ENCODE data around the gene SGMS2.
A peak's percentile ranks its signal among the peaks of the same experiment; 100 is the strongest.

Gene SGMS2

DNA sequence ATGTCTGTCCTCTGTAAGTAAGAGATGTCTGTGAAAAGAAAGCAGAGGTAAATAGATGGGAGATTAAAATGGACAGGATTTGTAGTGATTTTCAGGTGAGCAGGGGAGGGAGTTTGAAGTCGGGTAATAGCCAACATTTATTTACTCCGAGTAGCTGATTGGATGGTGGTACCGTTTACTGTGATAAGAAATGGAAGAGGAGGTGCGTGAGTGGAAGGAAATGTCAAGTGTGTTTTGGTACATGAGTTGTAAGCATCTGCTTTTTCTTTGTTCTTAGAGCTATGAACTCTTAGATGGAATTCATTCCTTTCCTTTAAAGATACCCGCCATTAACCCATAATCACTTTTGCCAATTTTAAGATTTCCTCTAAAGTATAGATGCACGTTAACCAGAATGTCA lies 45.5 kb downstream of the SGMS2 start:
- H3K4me3 ChIP-seq (ENCODE audit: low read depth, low read length): no peak overlapping the region
- H3K4me1 ChIP-seq (ENCODE audit: control insufficient read depth, insufficient read depth, low read length): peaks cover 8% of the 10 kb centered on the region; the same call in 1 of the 2 replicates
- no peaks in the 10 kb centered on the region for H3K36me3 ChIP-seq (ENCODE audit: control insufficient read depth, insufficient read depth, low read length)
- no peaks in the 10 kb centered on the region for H3K27me3 ChIP-seq (ENCODE audit: control insufficient read depth, insufficient read depth, low read length)
- no peaks in the 10 kb centered on the region for H3K9me3 ChIP-seq (ENCODE audit: control insufficient read depth, insufficient read depth, low read length)
- H3K27ac ChIP-seq (ENCODE audit: low read depth, low read length): no peak overlapping the region
- H3K9ac ChIP-seq (ENCODE audit: low read depth, low read length): no peak overlapping the region

DNA sequence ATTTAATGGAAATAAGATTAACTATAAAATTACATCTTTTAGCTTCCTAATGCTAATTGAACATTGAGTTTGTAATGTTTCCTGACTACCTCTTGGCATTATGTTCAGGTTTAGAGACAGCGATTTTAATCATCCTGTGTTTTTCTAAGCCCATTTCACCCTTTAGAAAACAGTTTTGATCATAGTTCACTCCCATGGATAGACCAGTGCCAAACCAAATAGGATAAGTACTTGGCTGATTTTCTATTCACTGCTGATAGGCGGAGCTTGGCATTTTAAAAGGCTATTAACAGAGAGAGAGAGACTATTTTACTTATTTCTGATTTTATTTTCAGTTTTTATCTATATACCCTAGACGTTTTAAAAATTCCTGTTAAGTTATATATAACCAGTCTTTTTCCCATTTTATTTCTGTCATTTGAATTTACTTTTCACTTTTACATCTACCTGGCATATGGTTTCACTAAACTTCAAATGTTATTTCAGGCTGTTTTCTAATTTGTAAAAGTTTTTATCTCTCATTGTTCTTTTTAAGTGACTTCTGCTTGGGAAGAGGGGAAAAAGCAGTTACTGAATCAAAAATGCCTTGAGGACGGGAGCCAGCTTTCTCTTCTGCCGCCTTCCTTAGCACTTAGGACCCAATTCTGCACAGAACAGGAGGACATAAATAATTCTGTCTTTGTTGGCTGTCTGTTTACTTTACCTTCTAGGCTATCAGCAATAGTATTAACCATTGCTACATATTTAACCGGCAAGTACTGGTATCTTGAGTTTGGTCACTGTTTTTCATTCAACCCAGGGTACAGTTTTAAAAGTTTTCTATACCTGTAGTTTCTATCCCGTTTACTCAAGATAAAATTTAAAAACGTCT lies 46.4 kb downstream of the SGMS2 start:
- Histone ChIP-seq H3K4me1 (ENCODE audit: control insufficient read depth, insufficient read depth, low read length) (peaks cover 8% of the 10 kb centered on the region; the same call in 1 of the 2 replicates), H3K4me3 (ENCODE audit: low read depth, low read length) (no peak overlapping the region), H3K27me3 (ENCODE audit: control insufficient read depth, insufficient read depth, low read length) (no peaks in the 10 kb centered on the region), H3K27ac (ENCODE audit: low read depth, low read length) (no peak overlapping the region), H3K9ac (ENCODE audit: low read depth, low read length) (no peak overlapping the region), H3K36me3 (ENCODE audit: control insufficient read depth, insufficient read depth, low read length) (no peaks in the 10 kb centered on the region), H3K9me3 (ENCODE audit: control insufficient read depth, insufficient read depth, low read length) (no peaks in the 10 kb centered on the region)

DNA sequence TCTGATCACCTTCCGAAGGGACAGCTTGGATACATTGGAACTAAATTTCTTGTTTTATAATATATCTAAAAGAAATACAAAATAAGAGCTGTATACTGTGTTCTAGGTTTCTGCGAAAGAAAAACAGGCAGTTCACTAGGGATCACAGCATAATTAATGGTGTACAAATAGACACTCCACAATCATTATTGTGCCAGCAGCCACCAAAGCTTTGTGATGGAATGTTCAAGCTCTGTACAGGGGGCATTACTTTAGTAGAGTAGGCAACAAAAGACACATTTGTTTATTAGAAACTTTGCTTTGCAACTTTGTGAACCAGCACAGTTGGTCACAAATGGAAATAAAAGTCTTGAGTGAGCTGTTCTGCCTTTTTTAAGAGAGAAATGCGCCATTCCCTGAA lies 49.3 kb downstream of the SGMS2 start:
- H3K4me3 ChIP-seq (ENCODE audit: low read depth, low read length): no peak overlapping the region
- H3K9ac ChIP-seq (ENCODE audit: low read depth, low read length): no peak overlapping the region
- H3K9me3 ChIP-seq (ENCODE audit: control insufficient read depth, insufficient read depth, low read length): no peaks in the 10 kb centered on the region
- H3K27me3 ChIP-seq (ENCODE audit: control insufficient read depth, insufficient read depth, low read length): no peaks in the 10 kb centered on the region
- peaks cover 8% of the 10 kb centered on the region; the same call in 1 of the 2 replicates for H3K4me1 ChIP-seq (ENCODE audit: control insufficient read depth, insufficient read depth, low read length)
- H3K36me3 ChIP-seq (ENCODE audit: control insufficient read depth, insufficient read depth, low read length): no peaks in the 10 kb centered on the region
- H3K27ac ChIP-seq (ENCODE audit: low read depth, low read length): no peak overlapping the region

DNA sequence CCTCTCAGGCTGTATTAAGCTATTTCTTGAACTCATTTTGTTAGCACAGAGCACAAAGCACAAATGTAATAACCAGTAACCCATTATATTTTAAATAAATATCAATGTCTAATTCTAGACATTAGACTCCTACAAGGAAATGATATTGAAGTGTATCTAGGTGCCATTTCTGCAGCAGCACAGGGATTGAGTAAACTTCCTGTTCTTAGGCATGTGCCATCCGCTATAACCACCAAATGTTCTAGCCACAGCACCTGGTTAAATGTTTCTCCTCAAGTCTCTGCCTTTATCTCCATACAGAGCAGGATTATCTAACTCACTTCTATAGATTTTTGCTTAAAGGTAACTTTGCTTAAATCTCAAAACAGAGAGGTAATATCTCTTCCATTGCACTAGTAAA lies 51.4 kb downstream of the SGMS2 start:
- peaks cover 8% of the 10 kb centered on the region; the same call in 1 of the 2 replicates for H3K4me1 ChIP-seq (ENCODE audit: control insufficient read depth, insufficient read depth, low read length)
- no peak overlapping the region for H3K4me3 ChIP-seq (ENCODE audit: low read depth, low read length)
- H3K36me3 ChIP-seq (ENCODE audit: control insufficient read depth, insufficient read depth, low read length): no peaks in the 10 kb centered on the region
- H3K27me3 ChIP-seq (ENCODE audit: control insufficient read depth, insufficient read depth, low read length): no peaks in the 10 kb centered on the region
- H3K9me3 ChIP-seq (ENCODE audit: control insufficient read depth, insufficient read depth, low read length): no peaks in the 10 kb centered on the region
- H3K9ac ChIP-seq (ENCODE audit: low read depth, low read length): no peak overlapping the region
- H3K27ac ChIP-seq (ENCODE audit: low read depth, low read length): no peak overlapping the region

DNA sequence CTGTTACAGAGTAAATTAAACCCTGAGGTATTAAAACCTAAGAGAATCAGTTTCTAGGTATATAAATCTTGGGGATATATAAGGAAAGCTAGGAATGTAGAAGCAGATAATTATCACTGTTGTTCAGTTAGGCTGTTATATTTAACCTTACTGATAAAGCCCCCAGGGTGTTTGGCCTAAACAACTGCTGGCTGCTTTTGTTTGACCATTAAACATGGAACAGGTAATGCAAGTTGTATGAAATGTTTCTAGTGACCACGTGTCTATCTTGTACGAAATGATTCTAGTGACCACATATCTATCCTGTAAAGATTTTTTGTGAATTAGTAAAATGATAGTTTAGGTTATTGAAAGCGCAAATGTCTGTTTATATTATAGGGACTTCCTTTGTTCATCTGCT lies 52.6 kb downstream of the SGMS2 start:
- Histone ChIP-seq H3K9me3 (ENCODE audit: control insufficient read depth, insufficient read depth, low read length) (no peaks in the 10 kb centered on the region), H3K36me3 (ENCODE audit: control insufficient read depth, insufficient read depth, low read length) (no peaks in the 10 kb centered on the region), H3K4me3 (ENCODE audit: low read depth, low read length) (no peak overlapping the region), H3K9ac (ENCODE audit: low read depth, low read length) (no peak overlapping the region), H3K27me3 (ENCODE audit: control insufficient read depth, insufficient read depth, low read length) (no peaks in the 10 kb centered on the region), H3K27ac (ENCODE audit: low read depth, low read length) (no peak overlapping the region), H3K4me1 (ENCODE audit: control insufficient read depth, insufficient read depth, low read length) (0 out of 2 replicates have a peak, but pooled peaks cover 4% of the 10 kb centered on the region)

DNA sequence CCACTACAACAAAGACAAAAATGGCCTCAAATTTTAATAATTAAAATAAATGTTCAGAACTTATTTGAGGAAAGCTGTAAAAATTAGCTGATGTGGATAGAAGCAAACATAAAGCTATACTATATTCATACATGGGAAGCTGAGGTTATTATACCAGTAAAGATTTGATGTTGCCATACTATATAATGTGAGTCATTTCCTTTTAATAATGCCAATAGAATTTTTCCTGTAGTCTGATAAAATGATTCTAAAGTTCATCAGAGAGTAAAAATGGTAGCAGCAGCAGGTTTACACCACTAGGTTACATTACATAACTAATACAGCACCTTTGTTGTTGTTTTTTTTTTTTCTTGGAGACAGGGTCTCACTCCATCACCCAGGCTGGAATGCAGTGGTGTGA lies 61.1 kb downstream of the SGMS2 start:
- peaks cover 4% of the 10 kb centered on the region; the same call in 1 of the 2 replicates for H3K4me1 ChIP-seq (ENCODE audit: control insufficient read depth, insufficient read depth, low read length)
- no peak overlapping the region for H3K9ac ChIP-seq (ENCODE audit: low read depth, low read length)
- no peaks in the 10 kb centered on the region for H3K27me3 ChIP-seq (ENCODE audit: control insufficient read depth, insufficient read depth, low read length)
- peaks cover 50% of the 10 kb centered on the region for H3K9me3 ChIP-seq (ENCODE audit: control insufficient read depth, insufficient read depth, low read length)
- no peaks in the 10 kb centered on the region for H3K36me3 ChIP-seq (ENCODE audit: control insufficient read depth, insufficient read depth, low read length)
- no peak overlapping the region for H3K4me3 ChIP-seq (ENCODE audit: low read depth, low read length)
- no peak overlapping the region for H3K27ac ChIP-seq (ENCODE audit: low read depth, low read length)

DNA sequence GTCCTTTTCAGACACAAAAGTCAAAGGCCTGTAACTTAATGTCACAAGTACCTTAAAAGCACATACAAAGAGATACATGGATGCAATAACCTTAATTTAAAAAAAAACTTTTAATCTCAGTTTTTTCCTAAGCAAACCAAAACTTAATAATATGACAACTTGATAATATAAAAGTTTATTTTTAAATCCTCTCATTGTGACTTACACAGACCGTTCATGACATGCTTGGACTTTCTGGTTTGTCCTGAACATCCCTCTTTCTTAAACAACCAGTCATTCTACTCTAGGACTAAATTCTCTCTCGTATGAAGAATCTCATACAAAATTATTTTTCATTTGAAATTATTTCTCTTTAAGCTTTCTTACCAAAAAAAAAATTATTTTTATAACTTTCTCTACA lies 63.5 kb downstream of the SGMS2 start:
- H3K9me3 ChIP-seq (ENCODE audit: control insufficient read depth, insufficient read depth, low read length): peaks cover 63% of the 10 kb centered on the region
- H3K9ac ChIP-seq (ENCODE audit: low read depth, low read length): no peak overlapping the region
- H3K4me1 ChIP-seq (ENCODE audit: control insufficient read depth, insufficient read depth, low read length): peaks cover 11% of the 10 kb centered on the region
- H3K36me3 ChIP-seq (ENCODE audit: control insufficient read depth, insufficient read depth, low read length): no peaks in the 10 kb centered on the region
- no peak overlapping the region for H3K4me3 ChIP-seq (ENCODE audit: low read depth, low read length)
- H3K27me3 ChIP-seq (ENCODE audit: control insufficient read depth, insufficient read depth, low read length): no peaks in the 10 kb centered on the region
- no peak overlapping the region for H3K27ac ChIP-seq (ENCODE audit: low read depth, low read length)

DNA sequence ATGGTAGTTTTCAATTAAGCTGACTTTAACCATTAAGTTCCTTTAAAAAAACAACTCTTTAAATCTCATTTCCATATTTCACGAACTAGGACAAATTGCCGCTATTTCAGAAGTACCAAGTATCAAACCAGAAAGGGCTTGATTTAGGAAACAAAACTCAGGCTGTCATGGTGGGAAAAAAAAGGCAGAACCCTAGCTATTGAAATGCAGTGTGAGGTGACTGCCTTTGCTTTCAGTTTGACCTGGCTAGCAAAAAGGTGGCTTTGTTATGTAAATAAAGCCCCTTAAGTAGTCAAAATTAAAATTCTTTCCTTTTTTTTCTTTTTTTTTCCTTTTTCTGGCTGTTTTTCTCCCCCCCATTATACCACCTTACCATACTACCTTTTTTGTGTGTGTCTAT lies 66.0 kb downstream of the SGMS2 start:
- Histone ChIP-seq H3K9me3 (ENCODE audit: control insufficient read depth, insufficient read depth, low read length) (peaks cover 55% of the 10 kb centered on the region), H3K9ac (ENCODE audit: low read depth, low read length) (no peak overlapping the region), H3K36me3 (ENCODE audit: control insufficient read depth, insufficient read depth, low read length) (no peaks in the 10 kb centered on the region), H3K4me3 (ENCODE audit: low read depth, low read length) (0 out of 2 replicates have a peak overlapping the region, but pooled peaks have one; percentile 8), H3K4me1 (ENCODE audit: control insufficient read depth, insufficient read depth, low read length) (peaks cover 15% of the 10 kb centered on the region), H3K27ac (ENCODE audit: low read depth, low read length) (peak overlapping the region; percentile 87), H3K27me3 (ENCODE audit: control insufficient read depth, insufficient read depth, low read length) (no peaks in the 10 kb centered on the region)

DNA sequence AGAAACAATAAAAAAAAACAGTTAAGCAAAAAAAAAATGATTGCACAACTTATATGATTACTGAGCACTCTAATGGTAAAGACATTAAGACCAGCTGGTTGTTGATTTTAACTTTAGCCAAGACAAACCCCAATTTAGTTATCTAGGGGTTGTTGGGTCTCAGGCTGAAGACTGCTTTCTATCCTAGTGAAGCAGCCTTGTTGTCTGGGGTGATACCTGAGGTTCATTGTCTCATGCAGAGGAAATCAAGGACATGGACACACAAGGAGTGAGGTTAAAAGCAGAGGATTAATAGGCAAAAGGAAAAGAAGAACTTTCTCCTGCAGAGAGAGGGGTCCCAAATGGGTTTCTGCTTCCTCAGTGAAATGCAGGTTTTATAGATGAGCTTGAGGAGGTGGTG lies 66.6 kb downstream of the SGMS2 start:
- no peak overlapping the region for H3K4me3 ChIP-seq (ENCODE audit: low read depth, low read length)

DNA sequence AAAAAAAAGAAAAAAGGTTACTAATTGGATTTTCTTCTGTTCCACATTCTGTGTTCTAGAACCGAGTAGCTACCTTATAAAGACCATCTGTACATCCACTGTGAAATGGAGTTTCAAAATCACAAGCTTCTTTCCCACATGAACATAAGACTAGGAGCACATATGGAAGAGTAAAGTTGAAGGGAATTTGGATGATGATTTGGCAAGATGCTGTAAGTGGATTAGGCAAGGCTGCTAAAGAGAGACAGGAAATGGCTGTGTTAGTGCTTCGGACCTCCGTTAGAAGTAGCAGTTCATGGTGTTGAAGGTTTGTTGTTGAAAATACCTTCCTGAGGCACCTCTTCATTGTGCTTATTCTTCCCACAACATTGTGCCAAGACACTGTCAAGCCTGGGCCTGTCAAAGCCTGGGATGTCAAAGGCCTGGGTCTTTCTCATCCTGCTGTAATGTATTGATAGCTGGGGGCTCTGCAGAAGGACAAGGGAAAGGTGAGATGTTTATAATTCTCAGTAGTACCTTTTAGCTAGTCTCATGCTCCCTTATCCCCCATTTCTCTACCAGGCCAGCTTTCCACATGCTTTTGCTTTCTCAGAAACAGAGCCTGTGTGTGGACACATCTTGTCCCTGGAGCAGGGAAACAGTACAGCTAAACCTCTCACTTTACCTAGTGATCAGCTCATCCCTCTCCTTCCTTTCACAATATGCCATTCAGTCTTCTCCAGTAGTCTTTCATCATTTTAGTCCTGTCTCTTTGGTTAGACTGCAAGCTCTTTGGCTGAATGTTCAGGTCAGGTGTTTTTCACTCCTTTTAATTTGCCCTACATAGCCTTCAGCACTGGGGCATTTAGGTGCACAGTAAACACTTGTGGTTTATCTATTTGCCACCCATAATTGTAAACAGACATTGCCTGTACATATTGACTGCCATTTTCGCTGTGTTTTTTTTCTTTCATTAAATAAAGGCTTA lies 68.7 kb downstream of the SGMS2 start:
- Histone ChIP-seq H3K36me3 (ENCODE audit: control insufficient read depth, insufficient read depth, low read length) (no peaks in the 10 kb centered on the region), H3K4me3 (ENCODE audit: low read depth, low read length) (no peak overlapping the region), H3K27ac (ENCODE audit: low read depth, low read length) (no peak overlapping the region), H3K4me1 (ENCODE audit: control insufficient read depth, insufficient read depth, low read length) (peaks cover 15% of the 10 kb centered on the region), H3K9me3 (ENCODE audit: control insufficient read depth, insufficient read depth, low read length) (peaks cover 30% of the 10 kb centered on the region), H3K27me3 (ENCODE audit: control insufficient read depth, insufficient read depth, low read length) (no peaks in the 10 kb centered on the region), H3K9ac (ENCODE audit: low read depth, low read length) (no peak overlapping the region)

More for the DNA sequence above, 66.6 kb downstream of the SGMS2 start:
- Histone ChIP-seq H3K9me3 (ENCODE audit: control insufficient read depth, insufficient read depth, low read length) (peaks cover 52% of the 10 kb centered on the region), H3K36me3 (ENCODE audit: control insufficient read depth, insufficient read depth, low read length) (no peaks in the 10 kb centered on the region), H3K27ac (ENCODE audit: low read depth, low read length) (peak overlapping the region; percentile 87), H3K4me1 (ENCODE audit: control insufficient read depth, insufficient read depth, low read length) (peaks cover 15% of the 10 kb centered on the region), H3K27me3 (ENCODE audit: control insufficient read depth, insufficient read depth, low read length) (no peaks in the 10 kb centered on the region), H3K9ac (ENCODE audit: low read depth, low read length) (no peak overlapping the region)

Data from HUES48 (cell line).